ENCODE data around the gene GLRX.

Gene GLRX

DNA sequence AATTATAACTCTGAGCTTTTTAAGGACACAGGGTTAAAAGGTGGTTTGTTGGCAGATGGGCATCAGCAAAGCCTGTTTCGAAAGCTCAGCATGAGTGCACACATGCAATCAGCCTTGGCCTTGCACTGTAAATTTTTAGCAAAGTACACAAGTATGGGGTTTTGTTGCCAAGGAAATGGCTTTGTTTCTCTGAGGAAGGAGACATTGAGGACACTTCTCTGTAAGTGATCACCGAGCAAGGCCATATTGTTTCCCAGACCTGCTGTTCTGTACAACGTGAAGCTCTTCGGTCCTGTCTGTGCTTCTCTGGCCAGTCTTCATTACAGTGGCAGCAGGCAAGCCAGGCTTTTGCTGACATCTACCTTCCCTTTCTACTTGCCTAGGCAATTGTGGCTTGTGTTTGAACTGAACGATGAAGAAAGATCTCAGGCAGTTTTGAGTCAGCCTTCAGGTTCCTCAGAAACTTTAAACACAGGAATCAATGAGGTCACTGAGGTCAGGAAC lies 27.9 kb upstream of the GLRX start:
- DNase-seq (ENCODE audit: low read depth in 1 of 2, low spot score in 1 of 2) = peak in 1 of 2 experiments; percentile 9
- no peaks in the 10 kb centered on the region for H3K27me3 ChIP-seq (ENCODE audit: insufficient read depth, poor library complexity, severe bottlenecking)
- TF ChIP-seq, protein P1, sequence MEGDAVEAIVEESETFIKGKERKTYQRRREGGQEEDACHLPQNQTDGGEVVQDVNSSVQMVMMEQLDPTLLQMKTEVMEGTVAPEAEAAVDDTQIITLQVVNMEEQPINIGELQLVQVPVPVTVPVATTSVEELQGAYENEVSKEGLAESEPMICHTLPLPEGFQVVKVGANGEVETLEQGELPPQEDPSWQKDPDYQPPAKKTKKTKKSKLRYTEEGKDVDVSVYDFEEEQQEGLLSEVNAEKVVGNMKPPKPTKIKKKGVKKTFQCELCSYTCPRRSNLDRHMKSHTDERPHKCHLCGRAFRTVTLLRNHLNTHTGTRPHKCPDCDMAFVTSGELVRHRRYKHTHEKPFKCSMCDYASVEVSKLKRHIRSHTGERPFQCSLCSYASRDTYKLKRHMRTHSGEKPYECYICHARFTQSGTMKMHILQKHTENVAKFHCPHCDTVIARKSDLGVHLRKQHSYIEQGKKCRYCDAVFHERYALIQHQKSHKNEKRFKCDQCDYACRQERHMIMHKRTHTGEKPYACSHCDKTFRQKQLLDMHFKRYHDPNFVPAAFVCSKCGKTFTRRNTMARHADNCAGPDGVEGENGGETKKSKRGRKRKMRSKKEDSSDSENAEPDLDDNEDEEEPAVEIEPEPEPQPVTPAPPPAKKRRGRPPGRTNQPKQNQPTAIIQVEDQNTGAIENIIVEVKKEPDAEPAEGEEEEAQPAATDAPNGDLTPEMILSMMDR (IDR thresholded peaks at IDR 0.05; ENCODE audit: insufficient read depth, low read length) = no peak
- TF ChIP-seq, protein P2, sequence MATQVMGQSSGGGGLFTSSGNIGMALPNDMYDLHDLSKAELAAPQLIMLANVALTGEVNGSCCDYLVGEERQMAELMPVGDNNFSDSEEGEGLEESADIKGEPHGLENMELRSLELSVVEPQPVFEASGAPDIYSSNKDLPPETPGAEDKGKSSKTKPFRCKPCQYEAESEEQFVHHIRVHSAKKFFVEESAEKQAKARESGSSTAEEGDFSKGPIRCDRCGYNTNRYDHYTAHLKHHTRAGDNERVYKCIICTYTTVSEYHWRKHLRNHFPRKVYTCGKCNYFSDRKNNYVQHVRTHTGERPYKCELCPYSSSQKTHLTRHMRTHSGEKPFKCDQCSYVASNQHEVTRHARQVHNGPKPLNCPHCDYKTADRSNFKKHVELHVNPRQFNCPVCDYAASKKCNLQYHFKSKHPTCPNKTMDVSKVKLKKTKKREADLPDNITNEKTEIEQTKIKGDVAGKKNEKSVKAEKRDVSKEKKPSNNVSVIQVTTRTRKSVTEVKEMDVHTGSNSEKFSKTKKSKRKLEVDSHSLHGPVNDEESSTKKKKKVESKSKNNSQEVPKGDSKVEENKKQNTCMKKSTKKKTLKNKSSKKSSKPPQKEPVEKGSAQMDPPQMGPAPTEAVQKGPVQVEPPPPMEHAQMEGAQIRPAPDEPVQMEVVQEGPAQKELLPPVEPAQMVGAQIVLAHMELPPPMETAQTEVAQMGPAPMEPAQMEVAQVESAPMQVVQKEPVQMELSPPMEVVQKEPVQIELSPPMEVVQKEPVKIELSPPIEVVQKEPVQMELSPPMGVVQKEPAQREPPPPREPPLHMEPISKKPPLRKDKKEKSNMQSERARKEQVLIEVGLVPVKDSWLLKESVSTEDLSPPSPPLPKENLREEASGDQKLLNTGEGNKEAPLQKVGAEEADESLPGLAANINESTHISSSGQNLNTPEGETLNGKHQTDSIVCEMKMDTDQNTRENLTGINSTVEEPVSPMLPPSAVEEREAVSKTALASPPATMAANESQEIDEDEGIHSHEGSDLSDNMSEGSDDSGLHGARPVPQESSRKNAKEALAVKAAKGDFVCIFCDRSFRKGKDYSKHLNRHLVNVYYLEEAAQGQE (IDR thresholded peaks at IDR 0.05; ENCODE audit: insufficient replicate concordance, low read depth) = no peak
- TF ChIP-seq GABPA (IDR thresholded peaks at IDR 0.05; ENCODE audit: low read depth) (no peak), POLR2AphosphoS5 (IDR thresholded peaks at IDR 0.05; ENCODE audit: low read depth) (no peak), SPI1 (IDR thresholded peaks at IDR 0.05; ENCODE audit: borderline replicate concordance, low read depth) (no peak)
- no peak overlapping the region for H3K4me3 ChIP-seq (replicated peaks; ENCODE audit: insufficient read depth, low read length)
- 0 out of 2 replicates have a peak overlapping the region, but pooled peaks have one; percentile 12 for H3K27ac ChIP-seq (replicated peaks)

DNA sequence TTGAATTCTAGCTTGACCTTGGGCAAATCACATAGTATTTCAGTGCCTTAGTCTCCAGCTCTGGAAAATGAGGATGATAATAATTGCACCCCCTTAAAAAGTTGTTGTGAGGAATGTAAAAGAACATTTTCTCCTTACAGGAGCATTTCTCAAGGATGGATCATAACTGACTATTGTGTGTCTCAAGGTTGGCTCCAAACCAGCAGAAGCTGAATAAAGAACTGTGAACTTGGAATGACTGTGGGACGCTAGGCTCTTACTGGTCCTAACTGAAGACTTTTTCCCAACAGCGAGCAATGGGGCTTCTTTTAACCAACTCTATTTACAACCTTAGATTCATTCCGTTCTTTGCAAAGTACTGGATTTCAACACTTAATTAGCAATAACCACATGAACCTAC lies 26.2 kb upstream of the GLRX start:
- TF ChIP-seq GABPA (IDR thresholded peaks at IDR 0.05; ENCODE audit: low read depth) (no peak), SPI1 (IDR thresholded peaks at IDR 0.05; ENCODE audit: borderline replicate concordance, low read depth) (no peak), POLR2AphosphoS5 (IDR thresholded peaks at IDR 0.05; ENCODE audit: low read depth) (no peak)
- TF ChIP-seq, protein P1 (IDR thresholded peaks at IDR 0.05; ENCODE audit: insufficient read depth, low read length) = no peak
- TF ChIP-seq, protein P2 (IDR thresholded peaks at IDR 0.05; ENCODE audit: insufficient replicate concordance, low read depth) = no peak
- Histone ChIP-seq H3K4me3 (replicated peaks; ENCODE audit: insufficient read depth, low read length) (no peak overlapping the region), H3K27me3 (ENCODE audit: insufficient read depth, poor library complexity, severe bottlenecking) (no peaks in the 10 kb centered on the region), H3K27ac (replicated peaks) (no peak overlapping the region)
- no peak for DNase-seq (ENCODE audit: low read depth in 1 of 2, low spot score in 1 of 2)

DNA sequence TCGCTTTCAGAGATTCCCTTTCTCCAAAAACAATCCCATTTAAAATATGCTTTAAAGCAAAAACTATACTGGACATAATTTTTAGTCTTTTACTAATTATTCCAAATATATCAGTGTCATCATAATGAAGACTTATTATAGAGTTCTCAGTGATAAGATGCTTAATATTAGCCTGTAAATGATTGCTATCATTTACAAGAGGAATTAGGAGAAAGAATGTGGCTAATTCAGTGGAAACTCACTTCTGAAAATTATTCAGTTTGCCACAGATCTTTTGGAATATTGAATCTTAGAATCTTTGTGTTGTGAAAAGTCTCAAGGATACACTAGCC lies 24.7 kb upstream of the GLRX start:
- no peak overlapping the region for H3K4me3 ChIP-seq (replicated peaks; ENCODE audit: insufficient read depth, low read length)
- TF ChIP-seq POLR2AphosphoS5 (IDR thresholded peaks at IDR 0.05; ENCODE audit: low read depth) (no peak), GABPA (IDR thresholded peaks at IDR 0.05; ENCODE audit: low read depth) (no peak), SPI1 (IDR thresholded peaks at IDR 0.05; ENCODE audit: borderline replicate concordance, low read depth) (no peak)
- TF ChIP-seq, protein P1 (IDR thresholded peaks at IDR 0.05; ENCODE audit: insufficient read depth, low read length) = no peak
- TF ChIP-seq, protein P2 (IDR thresholded peaks at IDR 0.05; ENCODE audit: insufficient replicate concordance, low read depth) = no peak
- DNase-seq (ENCODE audit: low read depth in 1 of 2, low spot score in 1 of 2) = no peak
- no peak overlapping the region for H3K27ac ChIP-seq (replicated peaks)
- H3K27me3 ChIP-seq (ENCODE audit: insufficient read depth, poor library complexity, severe bottlenecking) = no peaks in the 10 kb centered on the region
